NB4 (cell line): ENCODE data around the gene MMP28.

ENCODE experiments used
- DNase-seq: peaks from one replicate; pipeline ENCODE4 v3.0.0; 2010; ENCODE audit warnings: low read depth
- H3K4me3 ChIP-seq: one replicate; pipeline ENCODE4 v1.5.1; 2011; ENCODE audit warnings: mild to moderate bottlenecking, low read depth, low read length, moderate library complexity
- CTCF ChIP-seq: IDR thresholded peaks from one replicate; pipeline ENCODE4 v1.5.1; 2012; ENCODE audit warnings: low read depth, low read length
- MYC ChIP-seq: IDR thresholded peaks from 2 replicates; pipeline ENCODE4 v1.6.1; 2011; ENCODE audit warnings: low read depth, low read length
- POLR2A ChIP-seq: IDR thresholded peaks from 2 replicates; pipeline ENCODE4 v1.6.1; 2011; ENCODE audit warnings: mild to moderate bottlenecking; ENCODE audit not compliant: insufficient read length; ENCODE audit errors: extremely low read depth
- TF ChIP-seq, protein P1 (sequence below): IDR thresholded peaks from 2 replicates; pipeline ENCODE4 v1.6.1; 2011; ENCODE audit warnings: low read depth, low read length

MMP28 gene

DNA sequence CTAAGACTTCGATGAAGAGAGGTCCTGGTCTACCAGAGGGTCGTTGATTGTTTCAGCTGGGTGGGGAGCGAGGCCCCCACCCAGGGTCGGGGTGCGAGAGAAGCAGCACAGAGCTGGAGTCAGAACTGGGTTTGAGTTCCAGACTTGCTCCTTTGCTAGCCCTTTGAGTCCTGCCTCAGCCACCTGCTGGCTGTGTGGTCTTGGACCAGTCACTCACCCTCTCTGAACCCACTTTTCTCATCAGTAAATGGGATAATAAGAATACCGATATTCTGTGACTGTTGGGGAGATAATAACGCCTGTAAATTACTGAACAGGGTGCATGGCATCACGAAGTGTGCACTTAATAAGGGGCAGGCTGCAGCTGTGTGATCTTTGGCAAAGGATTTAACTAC is 427 bp upstream of the MMP28 start:
- no peak for DNase-seq
- no peak overlapping the region for H3K4me3 ChIP-seq
- TF ChIP-seq, protein P1, sequence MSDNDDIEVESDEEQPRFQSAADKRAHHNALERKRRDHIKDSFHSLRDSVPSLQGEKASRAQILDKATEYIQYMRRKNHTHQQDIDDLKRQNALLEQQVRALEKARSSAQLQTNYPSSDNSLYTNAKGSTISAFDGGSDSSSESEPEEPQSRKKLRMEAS, result no peak
- TF ChIP-seq CTCF (no peak), POLR2A (no peak), MYC (no peak)

DNA sequence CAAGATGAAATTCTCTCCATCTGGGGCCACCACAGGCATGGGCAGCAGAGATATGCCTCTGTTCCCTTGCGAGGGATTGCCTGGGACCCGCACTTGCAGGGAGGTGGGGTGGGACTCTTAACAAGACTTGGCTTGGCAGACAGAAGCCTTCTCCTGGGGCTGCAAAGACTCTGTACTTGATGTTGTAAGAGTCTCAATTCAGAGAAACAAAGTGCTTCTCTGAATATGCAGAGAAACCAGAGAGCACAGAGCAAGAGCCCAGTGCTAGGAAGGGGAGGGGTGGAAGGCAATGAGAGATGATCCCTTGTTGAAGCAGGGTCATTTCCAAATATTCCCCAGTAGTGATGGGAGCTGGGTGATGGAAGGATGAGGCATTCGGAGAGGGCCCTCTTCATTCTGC is 2.2 kb downstream of the MMP28 start:
- H3K4me3 ChIP-seq, result no peak overlapping the region
- TF ChIP-seq MYC (no peak), POLR2A (no peak)
- no peak for DNase-seq

DNA sequence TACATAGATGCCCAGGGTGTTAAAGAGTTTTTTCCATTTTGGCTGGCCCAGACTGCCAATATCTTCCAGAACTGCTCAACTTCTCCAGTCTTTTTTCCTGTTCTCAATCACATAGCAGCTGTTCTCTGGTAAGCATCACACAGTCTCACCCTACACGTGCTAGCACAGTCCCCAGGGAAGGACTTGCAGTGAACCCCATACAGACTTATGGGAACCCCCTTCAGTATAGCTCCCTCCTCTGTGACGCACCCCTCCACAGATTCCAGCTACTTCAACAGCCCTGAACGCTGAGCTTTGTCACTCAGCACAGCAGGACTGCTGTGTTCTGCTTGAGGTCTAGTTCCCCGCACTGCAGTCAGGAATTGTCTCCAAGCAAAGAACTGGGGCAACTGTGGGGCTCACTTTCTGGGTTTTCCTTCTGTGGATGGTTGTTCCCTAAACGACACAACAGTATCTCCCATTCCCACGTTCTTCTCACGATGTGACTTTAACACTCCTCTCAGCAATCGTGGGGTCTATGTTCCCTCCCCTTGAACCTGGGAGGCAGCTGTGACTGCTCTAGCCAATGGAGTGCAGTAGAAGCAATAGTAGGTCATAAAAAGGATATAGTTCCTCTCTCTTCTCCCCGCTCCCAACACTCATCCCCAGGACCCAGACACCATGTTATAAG is 3.6 kb downstream of the MMP28 start:
- TF ChIP-seq POLR2A (no peak), CTCF (no peak), MYC (no peak)
- TF ChIP-seq, protein P1, result no peak
- H3K4me3 ChIP-seq, result no peak overlapping the region
- no peak for DNase-seq

DNA sequence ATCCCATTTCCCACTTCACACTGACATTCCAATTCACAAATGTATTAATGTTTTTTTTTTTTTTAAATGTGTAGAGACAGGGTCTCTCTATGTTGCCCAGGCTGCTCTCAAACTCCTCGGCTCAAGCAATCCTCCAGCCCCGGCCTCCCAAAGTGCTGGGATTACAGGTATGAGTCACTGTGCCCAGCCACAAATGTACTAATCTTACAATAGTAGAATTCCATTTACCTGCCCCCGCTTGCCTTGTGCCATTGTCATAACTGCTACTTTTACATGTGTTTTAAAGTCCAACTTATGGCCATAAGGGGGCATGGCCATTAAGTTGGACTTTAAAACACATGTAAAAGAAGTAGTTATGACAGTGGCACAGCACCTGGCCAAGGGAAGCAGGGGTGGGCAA is 4.6 kb downstream of the MMP28 start:
- DNase-seq, result no peak
- H3K4me3 ChIP-seq, result no peak overlapping the region
- TF ChIP-seq CTCF (no peak), POLR2A (no peak), MYC (no peak)
- TF ChIP-seq, protein P1, result no peak

GRCh38 chr17:35788477-35789368 is 6.7 kb downstream of the MMP28 start:
- DNase-seq, result no peak
- TF ChIP-seq CTCF (no peak), MYC (no peak), POLR2A (no peak)
- TF ChIP-seq, protein P1, result no peak
- H3K4me3 ChIP-seq, result no peak overlapping the region

- H3K4me3 ChIP-seq, result no peak overlapping the region
- DNase-seq, result no peak
- TF ChIP-seq, protein P1, result no peak
- no peak for TF ChIP-seq CTCF
- TF ChIP-seq POLR2A, result no peak
- no peak for TF ChIP-seq MYC
Measured at GRCh38 chr17:35786941-35787432, 8.5 kb downstream of the MMP28 start.
